Ishikawa (cell line): ENCODE results near the gene F12.
A peak's percentile ranks its signal among the peaks of the same experiment; 100 is the strongest.

Source experiments
- CEBPB ChIP-seq: IDR thresholded peaks from 2 replicates; pipeline ENCODE4 v1.6.1; 2012
- CREB1 ChIP-seq: IDR thresholded peaks from 2 replicates; pipeline ENCODE4 v1.6.1; 2012; ENCODE audit warnings: low read depth
- EGR1 ChIP-seq: IDR thresholded peaks from 2 replicates; pipeline ENCODE4 v1.6.1; 2012
- EP300 ChIP-seq: IDR thresholded peaks from 2 replicates; pipeline ENCODE4 v1.6.1; 2012; ENCODE audit warnings: borderline replicate concordance
- FOXM1 ChIP-seq: IDR thresholded peaks from 2 replicates; pipeline ENCODE4 v1.6.1; 2012; ENCODE audit warnings: low read depth, borderline replicate concordance
- NFIC ChIP-seq: IDR thresholded peaks from 2 replicates; pipeline ENCODE4 v1.6.1; 2012
- RAD21 ChIP-seq: IDR thresholded peaks from 2 replicates; pipeline ENCODE4 v1.6.1; 2012; ENCODE audit warnings: low read depth
- TAF1 ChIP-seq: IDR thresholded peaks from 2 replicates; pipeline ENCODE4 v1.6.1; 2012; ENCODE audit warnings: low read depth, mild to moderate bottlenecking
- TCF12 ChIP-seq: IDR thresholded peaks from 2 replicates; pipeline ENCODE4 v1.6.1; 2012; ENCODE audit warnings: low read depth
- TEAD4 ChIP-seq: IDR thresholded peaks from 2 replicates; pipeline ENCODE4 v1.6.1; 2012
- YY1 ChIP-seq: IDR thresholded peaks from 2 replicates; pipeline ENCODE4 v1.6.1; 2012; ENCODE audit warnings: low read depth
- ZBTB7A ChIP-seq: IDR thresholded peaks from 2 replicates; pipeline ENCODE4 v1.6.1; 2012; ENCODE audit warnings: low read depth
- TF ChIP-seq, protein P1 (sequence below): IDR thresholded peaks from 2 replicates; pipeline ENCODE4 v1.6.1; 2012
- TF ChIP-seq, protein P2 (sequence below): IDR thresholded peaks from 2 replicates; pipeline ENCODE4 v1.6.1; 2012; ENCODE audit warnings: low read depth, mild to moderate bottlenecking
- TF ChIP-seq, protein P3 (sequence below): IDR thresholded peaks from 2 replicates; pipeline ENCODE4 v1.6.1; 2012

F12 gene

DNA sequence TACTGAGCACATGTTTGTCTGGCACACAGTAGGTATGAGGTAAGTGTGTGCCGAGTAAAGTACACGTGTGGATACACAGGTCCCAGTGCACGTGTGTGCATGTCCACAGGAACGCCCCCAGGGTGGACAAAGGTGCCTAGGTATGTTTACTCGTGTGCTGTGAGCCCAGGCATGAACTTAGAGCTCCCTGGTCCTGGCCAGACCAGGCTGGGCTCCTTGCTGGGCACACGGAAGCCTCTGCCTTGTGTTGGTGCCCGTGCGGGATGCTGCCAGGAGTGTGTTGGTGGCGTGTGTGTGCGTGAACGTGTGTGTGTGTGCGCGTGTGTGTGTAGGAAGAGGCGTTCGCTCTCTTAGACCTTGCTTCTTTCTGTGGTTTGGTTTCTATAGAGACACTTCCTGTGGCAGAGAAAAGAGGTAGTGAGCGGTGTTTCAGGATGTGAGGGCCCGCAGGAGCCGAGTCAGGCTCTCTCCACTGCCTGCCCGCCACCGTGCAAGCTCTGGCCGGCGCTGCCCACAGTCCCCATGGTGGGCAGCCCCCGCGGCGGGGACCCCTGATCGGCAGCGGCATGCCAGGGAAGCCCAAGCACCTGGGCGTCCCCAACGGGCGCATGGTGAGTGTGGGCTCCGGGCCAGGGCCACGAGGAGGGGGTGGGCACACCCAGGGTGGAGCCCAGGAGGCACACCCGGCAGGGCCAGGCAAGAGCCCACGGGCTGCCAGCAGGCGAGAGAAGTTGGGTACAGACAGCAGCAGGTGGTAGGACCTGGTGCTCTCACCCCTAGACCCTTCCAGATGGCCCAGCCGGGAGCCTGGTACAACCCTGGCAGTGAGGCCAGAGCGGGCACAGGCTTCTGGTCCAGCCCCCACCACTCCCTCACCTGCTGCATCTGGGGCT, 51.7 kb downstream of the F12 start, which contains the start of gene RGS14:
Gene RGS14 (plus strand): TSS at position 466 of the 893 bp plus-strand sequence. CDS start 101 bp downstream, at position 567.
- TF ChIP-seq YY1 (no peak), EGR1 (no peak), TAF1 (no peak), NFIC (no peak), RAD21 (no peak), TCF12 (no peak), EP300 (no peak), FOXM1 (no peak), CREB1 (no peak), ZBTB7A (no peak), CEBPB (no peak), TEAD4 (no peak)
- TF ChIP-seq, protein P1, sequence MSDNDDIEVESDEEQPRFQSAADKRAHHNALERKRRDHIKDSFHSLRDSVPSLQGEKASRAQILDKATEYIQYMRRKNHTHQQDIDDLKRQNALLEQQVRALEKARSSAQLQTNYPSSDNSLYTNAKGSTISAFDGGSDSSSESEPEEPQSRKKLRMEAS, result no peak
- TF ChIP-seq, protein P2, sequence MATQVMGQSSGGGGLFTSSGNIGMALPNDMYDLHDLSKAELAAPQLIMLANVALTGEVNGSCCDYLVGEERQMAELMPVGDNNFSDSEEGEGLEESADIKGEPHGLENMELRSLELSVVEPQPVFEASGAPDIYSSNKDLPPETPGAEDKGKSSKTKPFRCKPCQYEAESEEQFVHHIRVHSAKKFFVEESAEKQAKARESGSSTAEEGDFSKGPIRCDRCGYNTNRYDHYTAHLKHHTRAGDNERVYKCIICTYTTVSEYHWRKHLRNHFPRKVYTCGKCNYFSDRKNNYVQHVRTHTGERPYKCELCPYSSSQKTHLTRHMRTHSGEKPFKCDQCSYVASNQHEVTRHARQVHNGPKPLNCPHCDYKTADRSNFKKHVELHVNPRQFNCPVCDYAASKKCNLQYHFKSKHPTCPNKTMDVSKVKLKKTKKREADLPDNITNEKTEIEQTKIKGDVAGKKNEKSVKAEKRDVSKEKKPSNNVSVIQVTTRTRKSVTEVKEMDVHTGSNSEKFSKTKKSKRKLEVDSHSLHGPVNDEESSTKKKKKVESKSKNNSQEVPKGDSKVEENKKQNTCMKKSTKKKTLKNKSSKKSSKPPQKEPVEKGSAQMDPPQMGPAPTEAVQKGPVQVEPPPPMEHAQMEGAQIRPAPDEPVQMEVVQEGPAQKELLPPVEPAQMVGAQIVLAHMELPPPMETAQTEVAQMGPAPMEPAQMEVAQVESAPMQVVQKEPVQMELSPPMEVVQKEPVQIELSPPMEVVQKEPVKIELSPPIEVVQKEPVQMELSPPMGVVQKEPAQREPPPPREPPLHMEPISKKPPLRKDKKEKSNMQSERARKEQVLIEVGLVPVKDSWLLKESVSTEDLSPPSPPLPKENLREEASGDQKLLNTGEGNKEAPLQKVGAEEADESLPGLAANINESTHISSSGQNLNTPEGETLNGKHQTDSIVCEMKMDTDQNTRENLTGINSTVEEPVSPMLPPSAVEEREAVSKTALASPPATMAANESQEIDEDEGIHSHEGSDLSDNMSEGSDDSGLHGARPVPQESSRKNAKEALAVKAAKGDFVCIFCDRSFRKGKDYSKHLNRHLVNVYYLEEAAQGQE, result no peak
- TF ChIP-seq, protein P3, sequence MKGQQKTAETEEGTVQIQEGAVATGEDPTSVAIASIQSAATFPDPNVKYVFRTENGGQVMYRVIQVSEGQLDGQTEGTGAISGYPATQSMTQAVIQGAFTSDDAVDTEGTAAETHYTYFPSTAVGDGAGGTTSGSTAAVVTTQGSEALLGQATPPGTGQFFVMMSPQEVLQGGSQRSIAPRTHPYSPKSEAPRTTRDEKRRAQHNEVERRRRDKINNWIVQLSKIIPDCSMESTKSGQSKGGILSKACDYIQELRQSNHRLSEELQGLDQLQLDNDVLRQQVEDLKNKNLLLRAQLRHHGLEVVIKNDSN, result no peak

DNA sequence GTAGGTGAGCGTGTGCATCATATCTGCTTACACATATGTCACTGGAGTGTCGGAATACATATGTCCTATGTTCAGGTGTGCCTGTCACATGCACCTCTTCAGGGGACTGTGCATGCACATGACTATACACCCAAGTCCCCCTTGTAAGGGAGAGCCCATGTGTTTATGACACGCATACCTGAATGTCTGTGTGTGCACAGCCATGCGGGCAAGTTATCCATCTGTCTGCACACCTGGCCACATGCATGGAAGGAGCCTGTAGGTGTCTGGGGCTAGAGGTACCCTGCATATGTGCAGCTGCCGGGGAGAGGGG, 52.3 kb downstream of the F12 start:
- no peak for TF ChIP-seq TAF1
- TF ChIP-seq, protein P1, result no peak
- no peak for TF ChIP-seq TCF12
- TF ChIP-seq CEBPB, result no peak
- no peak for TF ChIP-seq NFIC
- no peak for TF ChIP-seq YY1
- no peak for TF ChIP-seq CREB1
- no peak for TF ChIP-seq ZBTB7A
- TF ChIP-seq FOXM1, result no peak
- no peak for TF ChIP-seq EGR1

DNA sequence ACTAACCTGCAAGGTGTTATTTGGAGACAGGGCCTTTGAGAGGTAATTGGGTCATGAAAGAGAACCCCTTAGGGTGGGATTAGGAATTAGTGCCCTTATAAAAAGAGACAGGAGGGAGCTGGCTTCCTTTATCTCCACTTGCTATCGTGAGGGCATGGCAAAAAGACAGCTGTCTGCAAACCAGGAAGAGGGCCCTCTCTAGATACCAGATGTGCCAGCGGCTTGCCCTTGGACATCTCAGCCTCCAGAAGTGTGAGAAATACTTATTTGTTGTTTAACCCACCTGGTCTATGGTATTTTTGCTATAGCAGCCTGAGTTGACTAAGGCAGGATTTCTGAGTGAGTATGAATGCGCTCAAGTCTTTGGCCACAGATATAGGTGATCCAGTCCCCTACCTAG, 52.6 kb downstream of the F12 start:
- TF ChIP-seq RAD21 (no peak), YY1 (no peak)

DNA sequence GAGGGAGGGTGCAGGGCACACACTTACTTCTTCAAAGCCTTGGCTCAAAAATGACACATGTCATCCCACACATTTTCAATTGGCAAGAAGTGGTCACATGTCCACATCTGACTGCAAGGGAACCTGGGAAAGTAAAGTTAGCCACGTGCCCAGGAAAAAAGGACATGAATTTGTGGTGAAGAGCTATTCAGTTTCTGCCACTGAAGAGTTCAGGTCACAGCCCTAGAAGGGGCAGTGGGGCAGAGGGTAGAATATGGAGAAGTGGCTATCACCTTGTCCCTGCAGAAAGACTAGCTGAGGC, 53.5 kb downstream of the F12 start:
- TF ChIP-seq, protein P2, result no peak
- TF ChIP-seq EGR1, result no peak
- TF ChIP-seq TCF12, result no peak
- TF ChIP-seq, protein P3, result peak; percentile 79
- TF ChIP-seq RAD21, result no peak
- no peak for TF ChIP-seq NFIC
- TF ChIP-seq CEBPB, result no peak
- TF ChIP-seq TEAD4, result no peak
- TF ChIP-seq, protein P1, result peak; percentile 28; the same call in 1 of the 2 replicates
- TF ChIP-seq ZBTB7A, result no peak

DNA sequence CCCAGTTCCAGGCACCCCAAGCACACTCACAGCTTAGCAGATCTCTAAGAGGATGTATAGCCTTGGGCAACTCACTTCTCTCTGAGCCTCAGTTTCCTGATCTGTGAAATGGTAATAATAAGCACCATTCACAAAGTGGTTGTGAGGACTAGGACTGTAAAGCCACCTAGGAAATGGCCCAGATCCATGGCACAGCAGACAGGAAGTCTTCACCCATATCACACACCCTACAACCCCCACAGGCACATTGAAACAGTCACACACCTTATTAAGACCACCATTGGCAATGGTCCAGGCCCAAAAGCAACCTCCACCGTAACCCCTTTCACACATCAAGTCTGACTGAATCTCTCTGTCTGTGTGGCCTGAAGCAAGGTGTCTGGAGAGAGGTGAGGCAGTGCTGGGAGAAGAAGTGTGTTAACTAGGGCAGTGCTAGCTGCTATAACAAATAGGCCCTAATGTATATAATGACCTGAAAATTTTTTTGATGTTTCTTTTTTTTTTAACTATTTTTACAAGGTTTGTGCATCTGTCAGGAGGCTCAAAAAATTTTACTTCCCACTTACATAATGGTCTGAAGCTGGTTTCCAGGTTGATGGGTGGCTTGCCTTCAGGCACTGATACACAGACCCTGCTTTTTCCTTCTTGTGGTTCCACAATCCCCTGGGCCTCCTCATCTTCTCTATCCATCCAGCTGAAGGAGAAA, 54.0 kb downstream of the F12 start:
- no peak for TF ChIP-seq CEBPB
- no peak for TF ChIP-seq TCF12

DNA sequence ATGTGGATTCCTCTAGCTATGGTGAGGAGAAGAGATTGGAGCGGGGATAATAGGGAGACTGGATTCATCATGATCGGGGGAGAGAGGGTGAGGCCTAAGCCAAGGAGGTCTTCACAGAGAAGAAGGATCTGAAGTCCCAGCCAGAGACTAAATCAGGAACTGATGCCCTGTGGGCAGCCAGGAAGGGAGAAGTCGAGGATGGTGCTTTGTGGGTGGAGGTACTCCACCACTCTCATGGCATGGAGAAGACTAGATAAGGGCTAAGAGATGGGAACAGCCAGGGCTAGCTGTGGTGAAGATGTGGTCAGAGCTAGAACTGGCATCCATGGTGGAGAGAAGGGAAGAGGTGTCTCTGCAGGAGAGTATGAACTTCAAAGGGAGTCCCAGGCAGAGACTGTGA, 54.7 kb downstream of the F12 start:
- no peak for TF ChIP-seq FOXM1
- TF ChIP-seq, protein P3, result no peak
- no peak for TF ChIP-seq TAF1
